HFFc6 (cell line): Measurements from ENCODE around the gene PRDM16. TPM values are rescaled to one million over a fixed set of nuclear protein-coding genes. Genes with fewer than 3 reads are reported as not detected.
A peak's percentile ranks its signal among the peaks of the same experiment; 100 is the strongest.

Experiments used
- DNase-seq: peaks from one replicate; pipeline ENCODE4 v3.0.0-alpha.2; 2018
- H3K27ac Mint-ChIP-seq: 2 replicates; pipeline ENCODE4 v1.8.0; 2020; ENCODE audit warnings: mild to moderate bottlenecking, mixed read lengths
- H3K27me3 Mint-ChIP-seq: 2 replicates; pipeline ENCODE4 v1.8.0; 2021; ENCODE audit warnings: mild to moderate bottlenecking, moderate library complexity, mixed read lengths; ENCODE audit not compliant: insufficient read depth
- H3K36me3 Mint-ChIP-seq: 2 replicates; pipeline ENCODE4 v1.8.0; 2021; ENCODE audit warnings: low read depth, mixed read lengths
- H3K4me1 Mint-ChIP-seq: 2 replicates; pipeline ENCODE4 v1.8.0; 2020; ENCODE audit warnings: low read depth, mixed read lengths
- H3K4me3 Mint-ChIP-seq: 2 replicates; pipeline ENCODE4 v1.8.0; 2020; ENCODE audit warnings: mild to moderate bottlenecking, moderate library complexity, mixed read lengths
- H3K9me3 Mint-ChIP-seq: 2 replicates; pipeline ENCODE4 v1.8.0; 2020; ENCODE audit warnings: mild to moderate bottlenecking, mixed read lengths
- total RNA-seq, 6 experiments: library from RNA; stranded (reverse); fragmentation: NEBNext Ultra II Directional; extraction: Animal tissue kit (Norgen Biotek cat#: 25700); gene quantifications; 2 replicates in 1 of 6; 3 replicates in 5 of 6; pipeline ENCODE4 v1.2.3, GENCODE V29; 2021
- TF ChIP-seq, protein P1 (sequence below): fragments of 200-600 bp; sonication (generic); IDR thresholded peaks from 2 replicates; pipeline ENCODE4 v1.5.0; 2021; ENCODE audit warnings: antibody characterized with exemption, mild to moderate bottlenecking

Gene PRDM16
- total RNA-seq, 6 experiments from 2014 or later = not detected

- Mint-ChIP-seq H3K36me3 (no peaks in the 10 kb centered on the region), H3K4me1 (no peaks in the 10 kb centered on the region), H3K27ac (no peak overlapping the region), H3K9me3 (no peaks in the 10 kb centered on the region), H3K4me3 (no peak overlapping the region), H3K27me3 (peaks cover 15% of the 10 kb centered on the region)
- DNase-seq = no peak
- TF ChIP-seq, protein P1, sequence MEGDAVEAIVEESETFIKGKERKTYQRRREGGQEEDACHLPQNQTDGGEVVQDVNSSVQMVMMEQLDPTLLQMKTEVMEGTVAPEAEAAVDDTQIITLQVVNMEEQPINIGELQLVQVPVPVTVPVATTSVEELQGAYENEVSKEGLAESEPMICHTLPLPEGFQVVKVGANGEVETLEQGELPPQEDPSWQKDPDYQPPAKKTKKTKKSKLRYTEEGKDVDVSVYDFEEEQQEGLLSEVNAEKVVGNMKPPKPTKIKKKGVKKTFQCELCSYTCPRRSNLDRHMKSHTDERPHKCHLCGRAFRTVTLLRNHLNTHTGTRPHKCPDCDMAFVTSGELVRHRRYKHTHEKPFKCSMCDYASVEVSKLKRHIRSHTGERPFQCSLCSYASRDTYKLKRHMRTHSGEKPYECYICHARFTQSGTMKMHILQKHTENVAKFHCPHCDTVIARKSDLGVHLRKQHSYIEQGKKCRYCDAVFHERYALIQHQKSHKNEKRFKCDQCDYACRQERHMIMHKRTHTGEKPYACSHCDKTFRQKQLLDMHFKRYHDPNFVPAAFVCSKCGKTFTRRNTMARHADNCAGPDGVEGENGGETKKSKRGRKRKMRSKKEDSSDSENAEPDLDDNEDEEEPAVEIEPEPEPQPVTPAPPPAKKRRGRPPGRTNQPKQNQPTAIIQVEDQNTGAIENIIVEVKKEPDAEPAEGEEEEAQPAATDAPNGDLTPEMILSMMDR = no peak
These were observed 360.3 kb downstream of the PRDM16 start for GRCh38 chr1:3429320-3429719.

- no peaks in the 10 kb centered on the region for H3K9me3 Mint-ChIP-seq
- no peak overlapping the region for H3K27ac Mint-ChIP-seq
- H3K4me1 Mint-ChIP-seq = no peaks in the 10 kb centered on the region
- no peak for DNase-seq
- H3K27me3 Mint-ChIP-seq = peaks cover 13% of the 10 kb centered on the region
- no peaks in the 10 kb centered on the region for H3K36me3 Mint-ChIP-seq
- no peak overlapping the region for H3K4me3 Mint-ChIP-seq
- TF ChIP-seq, protein P1 = no peak
These were observed 360.8 kb downstream of the PRDM16 start for GRCh38 chr1:3429766-3430165.

DNA sequence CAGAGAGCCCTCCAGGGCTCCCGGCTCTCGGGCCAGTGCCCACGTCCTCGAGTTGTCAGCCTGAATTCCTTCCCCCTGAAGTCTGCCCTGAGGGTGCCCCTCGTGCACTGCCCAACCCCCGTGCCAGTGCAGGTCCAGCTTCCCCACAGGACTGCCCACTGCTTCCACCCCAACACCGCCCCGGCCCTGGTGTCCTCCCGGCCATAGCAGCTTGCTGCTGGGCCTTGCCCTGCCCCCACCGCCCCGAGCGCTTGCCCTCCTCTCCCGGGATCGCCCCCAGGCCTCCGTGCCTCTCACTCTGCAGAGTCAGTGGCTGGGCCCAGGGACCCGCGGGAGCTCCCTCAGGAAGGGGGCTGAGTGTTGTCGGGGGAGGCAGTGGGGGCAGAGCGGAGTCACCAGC is 361.4 kb downstream of the PRDM16 start:
- TF ChIP-seq, protein P1 = no peak
- no peaks in the 10 kb centered on the region for H3K36me3 Mint-ChIP-seq
- H3K27ac Mint-ChIP-seq = no peak overlapping the region
- H3K4me3 Mint-ChIP-seq = no peak overlapping the region
- no peaks in the 10 kb centered on the region for H3K9me3 Mint-ChIP-seq
- H3K4me1 Mint-ChIP-seq = no peaks in the 10 kb centered on the region
- no peak for DNase-seq
- H3K27me3 Mint-ChIP-seq = peaks cover 19% of the 10 kb centered on the region

DNA sequence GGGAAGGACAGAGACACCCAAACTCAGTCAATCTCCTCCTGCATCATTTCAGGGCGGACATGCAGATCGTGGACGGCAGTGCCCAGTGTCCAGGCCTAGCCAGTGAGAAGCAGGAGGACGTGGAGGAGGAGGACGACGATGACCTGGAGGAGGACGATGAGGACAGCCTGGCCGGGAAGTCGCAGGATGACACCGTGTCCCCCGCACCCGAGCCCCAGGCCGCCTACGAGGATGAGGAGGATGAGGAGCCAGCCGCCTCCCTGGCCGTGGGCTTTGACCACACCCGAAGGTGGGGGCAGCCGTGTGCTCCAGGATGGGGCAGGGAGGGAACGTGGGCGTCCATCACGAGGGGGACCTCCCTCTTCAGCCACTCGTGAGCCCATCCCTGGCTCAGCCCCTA is 361.8 kb downstream of the PRDM16 start:
- no peaks in the 10 kb centered on the region for H3K36me3 Mint-ChIP-seq
- TF ChIP-seq, protein P1 = no peak
- no peak overlapping the region for H3K27ac Mint-ChIP-seq
- DNase-seq = no peak
- no peaks in the 10 kb centered on the region for H3K4me1 Mint-ChIP-seq
- H3K27me3 Mint-ChIP-seq = peaks cover 23% of the 10 kb centered on the region
- H3K4me3 Mint-ChIP-seq = no peak overlapping the region
- H3K9me3 Mint-ChIP-seq = no peaks in the 10 kb centered on the region

- no peak for DNase-seq
- TF ChIP-seq, protein P1 = peak; percentile 63
- H3K4me1 Mint-ChIP-seq = no peaks in the 10 kb centered on the region
- no peak overlapping the region for H3K4me3 Mint-ChIP-seq
- peaks cover 26% of the 10 kb centered on the region for H3K27me3 Mint-ChIP-seq
- no peak overlapping the region for H3K27ac Mint-ChIP-seq
- H3K9me3 Mint-ChIP-seq = no peaks in the 10 kb centered on the region; the same call in 1 of the 2 replicates
- no peaks in the 10 kb centered on the region for H3K36me3 Mint-ChIP-seq
These were observed 362.3 kb downstream of the PRDM16 start for GRCh38 chr1:3431266-3431665.

DNA sequence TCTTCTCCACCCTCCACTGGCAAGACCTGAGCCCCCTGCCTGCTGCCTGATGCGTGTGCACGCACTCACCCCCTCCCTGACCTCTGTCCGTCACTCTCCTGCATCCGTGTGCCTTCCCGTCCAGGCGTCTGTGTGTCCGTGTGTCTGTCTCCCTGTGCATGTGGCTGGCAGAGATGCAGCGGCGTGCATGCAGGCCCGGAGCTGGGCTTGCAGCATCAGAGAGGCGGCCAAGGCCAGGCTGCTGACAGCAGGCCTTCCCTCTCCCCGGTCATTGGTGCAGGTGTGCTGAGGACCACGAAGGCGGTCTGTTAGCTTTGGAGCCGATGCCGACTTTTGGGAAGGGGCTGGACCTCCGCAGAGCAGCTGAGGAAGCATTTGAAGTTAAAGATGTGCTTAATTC is 362.7 kb downstream of the PRDM16 start:
- Mint-ChIP-seq H3K4me1 (no peaks in the 10 kb centered on the region), H3K36me3 (no peaks in the 10 kb centered on the region), H3K9me3 (no peaks in the 10 kb centered on the region; the same call in 1 of the 2 replicates), H3K27ac (no peak overlapping the region), H3K27me3 (peaks cover 26% of the 10 kb centered on the region), H3K4me3 (no peak overlapping the region)
- TF ChIP-seq, protein P1 = no peak
- DNase-seq = no peak
